RWPE2 (cell line): Measurements from ENCODE around the gene CFAP99.

Experiments
- ATAC-seq: fragments of 200-7000 bp; cut with Tn5 transposase; 3 replicates; pipeline ENCODE4 v1.9.1; 2021; ENCODE audit warnings: low read depth
- DNase-seq: peaks from one replicate; pipeline ENCODE4 v3.0.0-alpha.2; 2020; ENCODE audit warnings: low spot score
- H3K27ac ChIP-seq: fragments of 450-650 bp; 2 replicates; pipeline ENCODE4 v1.5.1; 2017; ENCODE audit warnings: mild to moderate bottlenecking; ENCODE audit not compliant: poor library complexity, severe bottlenecking
- H3K27me3 ChIP-seq: fragments of 250-450 bp; sonication (Bioruptor Pico); 2 replicates; pipeline ENCODE4 v1.5.1; 2021; ENCODE audit warnings: mild to moderate bottlenecking, moderate library complexity; ENCODE audit not compliant: insufficient read depth, poor library complexity, severe bottlenecking
- H3K36me3 ChIP-seq: fragments of 250-450 bp; sonication (Bioruptor Pico); 2 replicates; pipeline ENCODE4 v1.5.1; 2020; ENCODE audit warnings: low read depth, mild to moderate bottlenecking, moderate library complexity
- H3K4me1 ChIP-seq: fragments of 250-450 bp; sonication (Bioruptor Pico); 2 replicates; pipeline ENCODE4 v1.5.1; 2021; ENCODE audit warnings: mild to moderate bottlenecking, moderate library complexity; ENCODE audit not compliant: insufficient read depth, poor library complexity, severe bottlenecking
- H3K4me3 ChIP-seq: fragments of 250-450 bp; sonication (Bioruptor Pico); 2 replicates; pipeline ENCODE4 v1.5.1; 2021; ENCODE audit warnings: mild to moderate bottlenecking, moderate library complexity; ENCODE audit not compliant: severe bottlenecking
- H3K9me3 ChIP-seq: fragments of 250-450 bp; sonication (Bioruptor Pico); 2 replicates; pipeline ENCODE4 v1.5.1; 2021; ENCODE audit warnings: mild to moderate bottlenecking, moderate library complexity; ENCODE audit not compliant: severe bottlenecking
- CTCF ChIP-seq: fragments of 450-650 bp; IDR thresholded peaks from one replicate; pipeline ENCODE4 v1.5.1; 2017; ENCODE audit warnings: mild to moderate bottlenecking, moderate library complexity; ENCODE audit not compliant: poor library complexity, severe bottlenecking

Gene CFAP99

GRCh38 chr4:2400841-2401609 lies 17.7 kb upstream of the CFAP99 start:
- Histone ChIP-seq H3K27me3 (no peaks in the 10 kb centered on the region), H3K27ac (no peak overlapping the region), H3K36me3 (no peaks in the 10 kb centered on the region), H3K9me3 (no peaks in the 10 kb centered on the region), H3K4me1 (no peaks in the 10 kb centered on the region), H3K4me3 (no peak overlapping the region)
- no peak for TF ChIP-seq CTCF
- ATAC-seq, result no peak
- DNase-seq, result peak; percentile 49

- Histone ChIP-seq H3K4me1 (no peaks in the 10 kb centered on the region), H3K9me3 (no peaks in the 10 kb centered on the region), H3K36me3 (no peaks in the 10 kb centered on the region), H3K27me3 (no peaks in the 10 kb centered on the region), H3K27ac (no peak overlapping the region), H3K4me3 (no peak overlapping the region)
- ATAC-seq (no peak), DNase-seq (no peak)
- no peak for TF ChIP-seq CTCF
Observed at GRCh38 chr4:2401610-2401983, 17.2 kb upstream of the CFAP99 start.

GRCh38 chr4:2402048-2402842 lies 16.5 kb upstream of the CFAP99 start:
- Histone ChIP-seq H3K4me3 (no peak overlapping the region), H3K9me3 (no peaks in the 10 kb centered on the region), H3K36me3 (no peaks in the 10 kb centered on the region), H3K27ac (no peak overlapping the region), H3K27me3 (no peaks in the 10 kb centered on the region), H3K4me1 (no peaks in the 10 kb centered on the region)
- DNase-seq, result no peak
- no peak for TF ChIP-seq CTCF
- peak; percentile 51 for ATAC-seq

- Histone ChIP-seq H3K4me1 (no peaks in the 10 kb centered on the region), H3K27me3 (no peaks in the 10 kb centered on the region), H3K4me3 (no peak overlapping the region), H3K9me3 (no peaks in the 10 kb centered on the region), H3K27ac (no peak overlapping the region), H3K36me3 (no peaks in the 10 kb centered on the region)
- DNase-seq, result peak; percentile 47
- ATAC-seq, result no peak
- TF ChIP-seq CTCF, result no peak
Observed at GRCh38 chr4:2402941-2403340, 15.8 kb upstream of the CFAP99 start.

GRCh38 chr4:2406406-2406805 lies 12.3 kb upstream of the CFAP99 start:
- TF ChIP-seq CTCF, result no peak
- H3K4me3 ChIP-seq, result no peak overlapping the region
- no peak for DNase-seq
- H3K9me3 ChIP-seq, result no peaks in the 10 kb centered on the region
- no peaks in the 10 kb centered on the region for H3K4me1 ChIP-seq
- H3K27ac ChIP-seq, result no peak overlapping the region
- ATAC-seq, result no peak
- no peaks in the 10 kb centered on the region for H3K27me3 ChIP-seq
- no peaks in the 10 kb centered on the region for H3K36me3 ChIP-seq
